Measurements from ENCODE around the gene FYN. TPM values are rescaled to one million over a fixed set of nuclear protein-coding genes. Genes with fewer than 3 reads are reported as not detected.

Gene FYN
- total RNA-seq, 4 donors from 2014 or later, result 143 to 219 (median 165) TPM

GRCh38 chr6:111741177-111741952 is 131.9 kb downstream of the FYN start:
- Histone ChIP-seq H3K36me3 (no peaks in the 10 kb centered on the region), H3K4me3 (no peak overlapping the region), H3K4me1 (peaks cover 0 to 59% (median 33%) of the 10 kb centered on the region in 4 donors), H3K27ac (no peak overlapping the region), H3K9me3 (no peaks in the 10 kb centered on the region), H3K27me3 (no peaks in the 10 kb centered on the region)
- whole genome bisulfite sequencing, 2 donors, result 91 to 93% methylated on average over 5 of the region's 5 CpGs
- no peak for DNase-seq (ENCODE audit: low spot score in 2 of 2)
- TF ChIP-seq POLR2A (IDR thresholded peaks at IDR 0.05) (no peak), CTCF (IDR thresholded peaks at IDR 0.05) (no peak), EP300 (IDR thresholded peaks at IDR 0.05) (no peak)

DNA sequence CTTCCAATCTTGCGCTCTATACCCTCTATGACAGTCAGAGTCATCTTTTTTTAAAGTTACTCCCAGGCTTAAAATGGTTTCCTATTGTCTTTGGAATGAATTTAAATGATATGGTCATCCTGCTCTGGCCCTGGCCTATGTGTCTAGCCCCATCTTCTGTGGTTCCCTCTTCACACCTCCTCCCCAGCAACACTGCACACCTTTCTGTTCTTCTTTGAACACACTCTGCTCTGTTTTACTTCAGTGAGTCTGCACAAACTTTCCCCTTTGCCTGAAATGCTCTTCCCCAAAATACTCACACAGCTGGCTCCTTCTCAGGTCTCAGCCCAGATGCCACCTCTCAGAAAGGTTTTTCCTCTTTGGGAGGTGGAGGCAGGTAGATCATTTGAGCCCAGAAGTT is 132.7 kb downstream of the FYN start:
- H3K36me3 ChIP-seq, result no peaks in the 10 kb centered on the region
- no peak overlapping the region for H3K4me3 ChIP-seq
- peaks cover 0 to 58% (median 34%) of the 10 kb centered on the region in 4 donors for H3K4me1 ChIP-seq
- H3K27ac ChIP-seq, result no peak overlapping the region
- WGBS, 2 donors, result 97% methylated on average over 1 of the region's 1 CpG
- H3K9me3 ChIP-seq, result no peaks in the 10 kb centered on the region
- no peaks in the 10 kb centered on the region for H3K27me3 ChIP-seq
- DNase-seq (ENCODE audit: low spot score in 2 of 2), result no peak
- TF ChIP-seq EP300 (IDR thresholded peaks at IDR 0.05) (no peak), POLR2A (IDR thresholded peaks at IDR 0.05) (no peak), CTCF (IDR thresholded peaks at IDR 0.05) (no peak)

- H3K4me3 ChIP-seq, result no peak overlapping the region
- H3K4me1 ChIP-seq, result peaks cover 0 to 56% (median 24%) of the 10 kb centered on the region in 4 donors
- no peak for TF ChIP-seq EP300 (IDR thresholded peaks at IDR 0.05)
- TF ChIP-seq POLR2A (IDR thresholded peaks at IDR 0.05), result no peak
- TF ChIP-seq CTCF (IDR thresholded peaks at IDR 0.05), result no peak
- no peaks in the 10 kb centered on the region for H3K27me3 ChIP-seq
- DNase-seq (ENCODE audit: low spot score in 2 of 2), result no peak
- H3K27ac ChIP-seq, result no peak overlapping the region
- no peaks in the 10 kb centered on the region for H3K36me3 ChIP-seq
- no peaks in the 10 kb centered on the region for H3K9me3 ChIP-seq
- WGBS, 2 donors, result 81 to 82% methylated on average over 4 of the region's 4 CpGs
These were observed 134.0 kb downstream of the FYN start for GRCh38 chr6:111739257-111739696.

DNA sequence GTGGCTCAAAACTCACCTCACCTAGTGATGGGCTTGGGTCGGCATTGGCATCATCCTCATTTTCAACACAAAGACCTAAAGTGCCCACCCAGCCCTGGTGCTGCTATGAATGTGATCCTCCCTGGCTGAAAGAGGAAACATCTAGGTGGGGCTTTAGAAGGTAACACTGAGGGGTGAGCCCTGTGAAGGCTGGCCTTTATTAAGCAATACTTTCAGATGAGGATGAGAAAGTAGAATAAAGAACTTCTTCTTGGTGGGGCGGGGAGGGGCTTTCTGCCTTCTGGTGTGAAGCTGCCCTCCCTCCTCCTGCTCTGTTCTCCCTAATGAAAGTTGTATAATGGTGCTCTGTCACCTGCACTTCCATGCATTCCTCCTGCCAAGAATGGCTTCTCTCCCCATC is 134.6 kb downstream of the FYN start:
- no peak for DNase-seq (ENCODE audit: low spot score in 2 of 2)
- Histone ChIP-seq H3K9me3 (no peaks in the 10 kb centered on the region), H3K27me3 (no peaks in the 10 kb centered on the region), H3K27ac (no peak overlapping the region), H3K36me3 (no peaks in the 10 kb centered on the region), H3K4me1 (peaks cover 0 to 53% (median 17%) of the 10 kb centered on the region in 4 donors), H3K4me3 (no peak overlapping the region)
- 81 to 92% methylated on average over 2 of the region's 2 CpGs for WGBS, 2 donors
- TF ChIP-seq POLR2A (IDR thresholded peaks at IDR 0.05), result no peak
- no peak for TF ChIP-seq EP300 (IDR thresholded peaks at IDR 0.05)
- no peak for TF ChIP-seq CTCF (IDR thresholded peaks at IDR 0.05)

DNA sequence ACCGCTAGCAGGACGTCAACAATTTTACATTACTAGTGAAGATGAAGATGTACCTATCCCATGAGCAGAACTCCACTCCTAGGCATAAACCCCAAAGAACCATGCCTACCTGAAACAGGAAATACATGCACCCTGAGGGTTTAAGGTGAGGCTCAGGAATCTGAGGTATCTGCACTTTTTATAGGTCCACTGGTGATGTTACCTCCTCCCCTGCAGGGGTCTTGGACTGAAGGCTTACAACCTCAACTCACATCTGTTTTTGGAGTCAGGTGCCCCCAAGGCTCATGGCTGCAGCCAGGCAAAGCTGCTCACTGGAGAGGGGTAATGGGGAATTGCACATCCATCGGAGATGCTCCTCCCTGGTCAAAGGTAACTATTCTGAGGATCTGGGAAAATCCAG is 135.1 kb downstream of the FYN start:
- Histone ChIP-seq H3K36me3 (no peaks in the 10 kb centered on the region), H3K9me3 (no peaks in the 10 kb centered on the region), H3K27me3 (no peaks in the 10 kb centered on the region), H3K4me1 (peaks cover 0 to 48% (median 12%) of the 10 kb centered on the region in 4 donors), H3K4me3 (no peak overlapping the region), H3K27ac (no peak overlapping the region)
- DNase-seq (ENCODE audit: low spot score in 2 of 2), result no peak
- TF ChIP-seq POLR2A (IDR thresholded peaks at IDR 0.05), result no peak
- no peak for TF ChIP-seq EP300 (IDR thresholded peaks at IDR 0.05)
- no peak for TF ChIP-seq CTCF (IDR thresholded peaks at IDR 0.05)
- WGBS, 2 donors, result 94 to 96% methylated on average over 3 of the region's 3 CpGs

All from tibial nerve (tissue), 4 donors.